Measurements from ENCODE around the gene NAAA. TPM values are rescaled to one million over a fixed set of nuclear protein-coding genes. Genes with fewer than 3 reads are reported as not detected.
"Not testable (repeated sequence)": the region's sequence is repeated elsewhere in the genome, so short reads cannot be mapped to it uniquely, and the experiment has no call there.

NAAA gene
- total RNA-seq: 115 TPM

DNA sequence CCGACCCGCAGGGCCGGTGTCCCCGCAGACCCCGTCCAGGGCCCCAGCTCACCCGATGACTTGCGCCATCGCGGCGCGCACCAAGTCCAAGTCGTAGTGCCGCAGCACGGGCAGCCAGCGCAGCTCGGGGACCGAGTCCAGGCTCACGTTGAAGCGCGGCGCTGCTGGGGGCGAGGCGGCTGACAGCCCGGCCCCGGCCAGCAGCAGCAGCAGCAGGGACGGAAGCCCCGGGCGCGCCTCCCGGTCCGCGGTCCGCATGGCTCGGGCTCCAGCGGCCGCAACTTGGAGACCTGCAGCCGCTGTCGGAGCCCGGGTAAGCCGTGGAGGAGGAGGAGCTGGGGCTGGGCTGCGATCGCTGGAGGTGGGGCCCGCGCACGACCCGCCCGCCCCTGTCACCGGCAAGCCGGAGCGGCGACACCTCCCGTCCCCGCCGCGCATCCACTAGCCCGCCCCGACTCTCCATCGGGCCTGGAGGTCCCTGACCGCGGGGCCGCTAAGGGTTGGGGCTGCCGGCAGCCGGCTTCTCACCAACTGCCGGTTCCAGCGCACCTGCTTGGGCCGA is at the start of gene NAAA:
Gene NAAA, minus strand, starts transcription at position 322 of the 562 bp plus-strand sequence. Its CDS starts 64 bp downstream, at position 258.
- peak within 1 kb of the TSS; percentile 96 for H3K4me3 ChIP-seq (ENCODE audit: low read length)
- H3K4me1 ChIP-seq (ENCODE audit: insufficient read depth, low read length): peaks cover 27% of the 10 kb centered on the region
- no peaks in the 10 kb centered on the region for H3K27me3 ChIP-seq (ENCODE audit: insufficient read depth, low read length)
- H3K9me3 ChIP-seq (ENCODE audit: low read depth, low read length): no peaks in the 10 kb centered on the region

- H3K4me1 ChIP-seq (ENCODE audit: insufficient read depth, low read length): peaks cover 31% of the 10 kb centered on the region
- H3K4me3 ChIP-seq (ENCODE audit: low read length): peak overlapping the region; percentile 94
- H3K27me3 ChIP-seq (ENCODE audit: insufficient read depth, low read length): no peaks in the 10 kb centered on the region
- H3K9me3 ChIP-seq (ENCODE audit: low read depth, low read length): no peaks in the 10 kb centered on the region
These were observed 49.2 kb upstream of the NAAA start for GRCh38 chr4:75989846-75990528.

DNA sequence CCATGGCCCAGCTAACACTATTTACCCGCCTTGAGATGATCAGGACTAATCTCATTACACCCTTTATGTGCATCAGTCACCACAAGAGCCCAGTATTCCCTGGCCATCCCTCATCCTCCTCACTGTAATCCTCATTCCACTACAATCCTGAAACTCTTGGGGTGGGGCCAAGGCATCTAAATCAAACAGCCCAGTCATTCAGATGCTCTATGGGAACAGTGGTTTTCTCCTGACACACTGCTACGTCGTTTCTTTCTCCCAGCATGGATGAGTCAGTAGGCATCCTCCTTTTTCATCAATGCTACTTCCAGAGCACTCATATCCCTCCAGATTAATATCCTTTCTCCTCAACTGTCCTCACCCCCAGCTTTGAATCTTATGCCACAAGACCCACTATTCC is 44.3 kb upstream of the NAAA start:
- Histone ChIP-seq H3K4me3 (ENCODE audit: low read length) (no peak overlapping the region), H3K9me3 (ENCODE audit: low read depth, low read length) (no peaks in the 10 kb centered on the region), H3K4me1 (ENCODE audit: insufficient read depth, low read length) (peaks cover 26% of the 10 kb centered on the region), H3K27me3 (ENCODE audit: insufficient read depth, low read length) (no peaks in the 10 kb centered on the region)

- H3K9me3 ChIP-seq (ENCODE audit: low read depth, low read length): no peaks in the 10 kb centered on the region
These were observed 39.8 kb upstream of the NAAA start for GRCh38 chr4:75980576-75980975.

DNA sequence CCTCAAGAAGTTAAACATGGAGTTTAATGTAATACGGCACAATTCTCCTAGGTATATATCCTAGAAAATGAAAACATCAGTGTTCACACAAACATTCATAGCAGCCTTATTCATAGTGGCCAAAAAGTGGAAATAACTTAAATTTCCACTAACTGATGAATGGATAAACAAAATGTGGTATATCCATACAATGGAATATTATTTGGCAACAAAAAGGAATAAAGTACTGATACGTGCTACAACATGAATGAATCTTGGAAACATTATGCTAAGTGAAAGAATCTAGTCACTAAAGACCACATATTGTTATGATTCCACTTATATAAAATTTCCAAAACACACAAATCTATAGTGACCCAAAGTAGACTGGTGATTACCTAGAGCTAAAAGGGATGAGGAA is 35.4 kb upstream of the NAAA start:
- no peaks in the 10 kb centered on the region for H3K27me3 ChIP-seq (ENCODE audit: insufficient read depth, low read length)
- H3K9me3 ChIP-seq (ENCODE audit: low read depth, low read length): no peaks in the 10 kb centered on the region
- no peak overlapping the region for H3K4me3 ChIP-seq (ENCODE audit: low read length)
- H3K4me1 ChIP-seq (ENCODE audit: insufficient read depth, low read length): peaks cover 5% of the 10 kb centered on the region

More at GRCh38 chr4:75980576-75980975, 39.8 kb upstream of the NAAA start:
- Histone ChIP-seq H3K27me3 (ENCODE audit: insufficient read depth, low read length) (no peaks in the 10 kb centered on the region), H3K4me1 (ENCODE audit: insufficient read depth, low read length) (peaks cover 5% of the 10 kb centered on the region), H3K4me3 (ENCODE audit: low read length) (no peak overlapping the region)

DNA sequence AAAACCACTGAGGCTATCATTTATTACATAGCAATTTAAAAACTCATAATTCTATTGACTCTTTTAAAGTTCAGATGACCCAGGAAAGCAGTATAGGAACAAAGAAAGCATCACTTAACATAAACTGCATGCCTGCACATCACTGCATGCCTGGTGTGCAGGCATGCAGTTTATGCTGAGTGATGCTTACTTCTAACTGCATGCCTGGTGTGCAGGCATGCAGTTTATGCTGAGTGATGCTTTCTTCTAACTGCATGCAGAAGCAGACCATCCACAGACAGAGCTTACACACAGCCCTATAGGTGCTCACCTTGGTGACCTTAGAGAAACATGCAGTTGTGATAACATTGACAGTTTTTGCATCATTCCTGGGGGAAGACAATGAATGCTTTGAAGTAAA is 33.0 kb upstream of the NAAA start:
- Histone ChIP-seq H3K4me1 (ENCODE audit: insufficient read depth, low read length) (peaks cover 5% of the 10 kb centered on the region), H3K4me3 (ENCODE audit: low read length) (no peak overlapping the region), H3K27me3 (ENCODE audit: insufficient read depth, low read length) (no peaks in the 10 kb centered on the region), H3K9me3 (ENCODE audit: low read depth, low read length) (no peaks in the 10 kb centered on the region)

DNA sequence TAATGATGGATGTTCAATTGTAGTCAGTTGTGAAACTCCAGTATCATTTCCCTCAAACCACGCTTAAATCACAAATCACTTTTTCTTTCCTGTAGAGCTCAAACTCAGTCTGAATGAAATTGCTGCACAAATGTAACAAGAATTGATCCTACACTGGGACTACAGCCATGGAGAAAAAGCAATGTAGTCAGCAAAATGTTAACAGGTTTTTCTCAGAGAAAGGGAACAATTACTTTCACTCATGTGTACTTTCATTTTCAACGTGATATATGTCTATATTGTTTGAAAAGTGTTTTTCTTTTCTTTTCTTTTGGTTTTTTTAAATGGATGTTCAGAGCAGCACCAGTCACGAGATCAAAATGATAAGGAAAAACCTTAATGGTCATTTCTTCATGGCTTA is 27.3 kb upstream of the NAAA start:
- Histone ChIP-seq H3K27me3 (ENCODE audit: insufficient read depth, low read length) (no peaks in the 10 kb centered on the region), H3K4me3 (ENCODE audit: low read length) (no peak overlapping the region), H3K9me3 (ENCODE audit: low read depth, low read length) (no peaks in the 10 kb centered on the region), H3K4me1 (ENCODE audit: insufficient read depth, low read length) (no peaks in the 10 kb centered on the region)

DNA sequence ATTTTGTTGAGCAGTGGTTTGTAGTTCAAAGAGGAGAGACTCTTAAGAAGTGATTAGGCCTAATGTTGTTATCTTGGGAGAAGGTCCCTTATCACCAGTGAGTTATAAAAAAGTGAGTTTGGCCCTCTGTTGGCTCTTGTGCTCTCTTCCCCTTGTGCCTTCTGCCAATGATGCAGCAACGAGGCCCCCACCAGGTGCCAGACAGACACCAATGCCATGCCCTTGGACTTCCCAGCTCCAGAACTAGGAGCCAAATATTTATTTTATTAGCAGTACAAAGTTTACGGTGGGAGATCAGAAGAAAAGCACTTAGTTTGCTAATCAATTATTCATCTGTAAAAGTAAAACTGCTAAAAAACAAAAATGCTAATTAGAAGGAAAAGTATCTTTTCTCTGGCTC is 22.7 kb upstream of the NAAA start:
- Histone ChIP-seq H3K4me3 (ENCODE audit: low read length) (no peak overlapping the region), H3K9me3 (ENCODE audit: low read depth, low read length) (no peaks in the 10 kb centered on the region), H3K4me1 (ENCODE audit: insufficient read depth, low read length) (no peaks in the 10 kb centered on the region), H3K27me3 (ENCODE audit: insufficient read depth, low read length) (no peaks in the 10 kb centered on the region)

- H3K27me3 ChIP-seq (ENCODE audit: insufficient read depth, low read length); H3K9me3 ChIP-seq (ENCODE audit: low read depth, low read length); H3K4me3 ChIP-seq (ENCODE audit: low read length); H3K4me1 ChIP-seq (ENCODE audit: insufficient read depth, low read length): not testable (repeated sequence)
These were observed 21.3 kb upstream of the NAAA start for GRCh38 chr4:75962072-75962471.

- H3K9me3 ChIP-seq (ENCODE audit: low read depth, low read length); H3K4me1 ChIP-seq (ENCODE audit: insufficient read depth, low read length); H3K27me3 ChIP-seq (ENCODE audit: insufficient read depth, low read length); H3K4me3 ChIP-seq (ENCODE audit: low read length): not testable (repeated sequence)
These were observed 17.7 kb upstream of the NAAA start for GRCh38 chr4:75958546-75958945.

- H3K9me3 ChIP-seq (ENCODE audit: low read depth, low read length); H3K4me1 ChIP-seq (ENCODE audit: insufficient read depth, low read length); H3K4me3 ChIP-seq (ENCODE audit: low read length); H3K27me3 ChIP-seq (ENCODE audit: insufficient read depth, low read length): not testable (repeated sequence)
These were observed 14.0 kb upstream of the NAAA start for GRCh38 chr4:75954811-75955210.

DNA sequence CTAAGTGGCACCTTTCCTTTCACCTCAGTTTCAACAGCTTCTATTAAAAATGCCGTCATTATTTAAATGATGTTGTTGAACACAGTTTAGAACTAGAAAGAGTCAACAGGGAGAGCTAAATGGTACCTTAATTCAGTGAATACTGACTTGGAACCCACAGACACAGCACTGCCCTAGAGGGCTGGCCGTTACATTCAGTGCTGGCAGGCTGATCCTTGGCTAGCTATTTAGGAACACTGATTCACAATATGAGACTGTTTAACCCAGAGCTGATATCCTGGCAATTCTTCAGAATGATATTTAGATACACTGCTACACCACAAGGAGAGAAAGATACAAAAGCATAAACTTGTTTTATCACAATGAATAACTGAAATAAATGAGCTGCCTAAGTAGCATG is 12.7 kb upstream of the NAAA start:
- Histone ChIP-seq H3K4me1 (ENCODE audit: insufficient read depth, low read length) (no peaks in the 10 kb centered on the region), H3K27me3 (ENCODE audit: insufficient read depth, low read length) (no peaks in the 10 kb centered on the region)

GRCh38 chr4:75950213-75950815 is 9.5 kb upstream of the NAAA start:
- no peaks in the 10 kb centered on the region for H3K27me3 ChIP-seq (ENCODE audit: insufficient read depth, low read length)
- no peak overlapping the region for H3K4me3 ChIP-seq (ENCODE audit: low read length)
- H3K9me3 ChIP-seq (ENCODE audit: low read depth, low read length): no peaks in the 10 kb centered on the region
- no peaks in the 10 kb centered on the region for H3K4me1 ChIP-seq (ENCODE audit: insufficient read depth, low read length)

More for the DNA sequence above, 12.7 kb upstream of the NAAA start:
- Histone ChIP-seq H3K9me3 (ENCODE audit: low read depth, low read length) (no peaks in the 10 kb centered on the region), H3K4me3 (ENCODE audit: low read length) (no peak overlapping the region)

DNA sequence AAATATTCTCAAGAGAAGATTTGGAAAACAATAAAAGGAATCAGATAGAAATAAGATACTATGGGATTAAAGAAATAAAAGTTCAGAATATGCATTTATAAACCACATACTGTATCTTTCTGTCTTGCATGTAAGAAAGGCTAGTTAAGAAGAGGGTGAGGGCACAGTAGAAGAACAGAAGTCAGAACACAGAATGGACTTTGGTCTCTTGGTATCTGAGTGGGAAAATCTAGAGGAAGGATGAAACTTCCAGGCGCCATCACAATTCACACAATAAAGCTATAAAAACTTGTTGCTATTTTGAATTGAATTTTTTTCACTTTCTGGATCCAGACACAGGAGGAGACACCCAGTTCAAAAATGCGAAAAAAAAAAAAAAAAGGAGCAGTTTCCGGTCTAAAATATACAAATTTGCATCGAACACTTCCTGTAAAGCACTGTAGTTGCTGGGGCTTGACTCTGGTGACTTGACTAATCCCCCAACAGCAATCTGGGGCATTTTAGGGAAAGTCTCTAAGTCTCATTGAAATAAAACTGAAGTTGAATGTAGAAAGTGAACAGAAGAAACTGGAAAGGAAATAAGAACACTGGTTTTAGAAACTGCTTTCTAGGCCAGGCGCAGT is 8.1 kb upstream of the NAAA start:
- no peaks in the 10 kb centered on the region for H3K4me1 ChIP-seq (ENCODE audit: insufficient read depth, low read length)
- H3K9me3 ChIP-seq (ENCODE audit: low read depth, low read length): no peaks in the 10 kb centered on the region
- no peak overlapping the region for H3K4me3 ChIP-seq (ENCODE audit: low read length)
- H3K27me3 ChIP-seq (ENCODE audit: insufficient read depth, low read length): no peaks in the 10 kb centered on the region

- Histone ChIP-seq H3K4me3 (ENCODE audit: low read length) (peak overlapping the region; percentile 96), H3K27me3 (ENCODE audit: insufficient read depth, low read length) (no peaks in the 10 kb centered on the region), H3K4me1 (ENCODE audit: insufficient read depth, low read length) (peaks cover 27% of the 10 kb centered on the region), H3K9me3 (ENCODE audit: low read depth, low read length) (no peaks in the 10 kb centered on the region)
These were observed 722 bp downstream of the NAAA start for GRCh38 chr4:75939890-75940691.
